ENCODE data around the gene PKN2.

DNA sequence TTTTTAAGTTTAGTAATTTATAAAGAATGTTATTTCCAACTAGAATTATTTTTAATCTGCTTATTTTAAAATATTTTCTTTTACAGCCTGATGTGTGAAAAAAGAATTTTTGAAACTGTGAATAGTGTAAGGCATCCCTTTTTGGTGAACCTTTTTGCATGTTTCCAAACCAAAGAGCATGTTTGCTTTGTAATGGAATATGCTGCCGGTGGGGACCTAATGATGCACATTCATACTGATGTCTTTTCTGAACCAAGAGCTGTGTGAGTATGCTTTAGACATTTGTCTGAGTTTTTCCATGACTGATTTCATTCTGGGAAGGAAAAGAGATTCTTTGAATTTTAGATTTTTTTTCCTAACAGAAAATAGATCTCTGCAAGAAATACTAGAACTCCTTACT lies 129.4 kb downstream of the PKN2 start:
- TF ChIP-seq, protein P1, sequence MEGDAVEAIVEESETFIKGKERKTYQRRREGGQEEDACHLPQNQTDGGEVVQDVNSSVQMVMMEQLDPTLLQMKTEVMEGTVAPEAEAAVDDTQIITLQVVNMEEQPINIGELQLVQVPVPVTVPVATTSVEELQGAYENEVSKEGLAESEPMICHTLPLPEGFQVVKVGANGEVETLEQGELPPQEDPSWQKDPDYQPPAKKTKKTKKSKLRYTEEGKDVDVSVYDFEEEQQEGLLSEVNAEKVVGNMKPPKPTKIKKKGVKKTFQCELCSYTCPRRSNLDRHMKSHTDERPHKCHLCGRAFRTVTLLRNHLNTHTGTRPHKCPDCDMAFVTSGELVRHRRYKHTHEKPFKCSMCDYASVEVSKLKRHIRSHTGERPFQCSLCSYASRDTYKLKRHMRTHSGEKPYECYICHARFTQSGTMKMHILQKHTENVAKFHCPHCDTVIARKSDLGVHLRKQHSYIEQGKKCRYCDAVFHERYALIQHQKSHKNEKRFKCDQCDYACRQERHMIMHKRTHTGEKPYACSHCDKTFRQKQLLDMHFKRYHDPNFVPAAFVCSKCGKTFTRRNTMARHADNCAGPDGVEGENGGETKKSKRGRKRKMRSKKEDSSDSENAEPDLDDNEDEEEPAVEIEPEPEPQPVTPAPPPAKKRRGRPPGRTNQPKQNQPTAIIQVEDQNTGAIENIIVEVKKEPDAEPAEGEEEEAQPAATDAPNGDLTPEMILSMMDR (IDR thresholded peaks at IDR 0.05) = no peak
- no peak for TF ChIP-seq POLR2A (IDR thresholded peaks at IDR 0.05)
